Measurements from ENCODE around the gene RSRC1. TPM values are rescaled to one million over a fixed set of nuclear protein-coding genes. Genes with fewer than 3 reads are reported as not detected.

Gene RSRC1
- total RNA-seq, 2 experiments from 2014 or later: 44.9 to 61.6 TPM

GRCh38 chr3:158419820-158420653, 310.1 kb downstream of the RSRC1 start:
- Mint-ChIP-seq H3K27ac (no peak overlapping the region), H3K27me3 (no peaks in the 10 kb centered on the region), H3K9me3 (ENCODE audit: low read depth) (peaks cover 4% of the 10 kb centered on the region), H3K4me1 (peaks cover 10% of the 10 kb centered on the region), H3K4me3 (no peak overlapping the region), H3K36me3 (ENCODE audit: low read depth) (peaks cover 8% of the 10 kb centered on the region)
- ChIA-PET CTCF (no interaction called here), POLR2A (no interaction called here)
- ATAC-seq (no peak), DNase-seq (no peak)
- intact Hi-C loops (cut with DNase I, micrococcal nuclease): no loop called here

- ATAC-seq (peak; percentile 98), DNase-seq (no peak)
- intact Hi-C loops (cut with DNase I, micrococcal nuclease): no loop called here
- no peaks in the 10 kb centered on the region for H3K27me3 Mint-ChIP-seq
- no peak overlapping the region for H3K4me3 Mint-ChIP-seq
- H3K27ac Mint-ChIP-seq: no peak overlapping the region
- H3K36me3 Mint-ChIP-seq (ENCODE audit: low read depth): peaks cover 8% of the 10 kb centered on the region
- POLR2A ChIA-PET: interaction anchor here (0.6 kb wide), 1 partner anchor 150 kb away, joined by 3 read pairs; the partner anchor contains the start of gene MLF1
- peaks cover 10% of the 10 kb centered on the region for H3K4me1 Mint-ChIP-seq
- CTCF ChIA-PET: interaction anchor here (1.3 kb wide), 1 partner anchor 20 kb away, joined by 3 read pairs; no protein-coding TSS in a partner anchor
- H3K9me3 Mint-ChIP-seq (ENCODE audit: low read depth): peaks cover 4% of the 10 kb centered on the region
Measured at GRCh38 chr3:158420654-158421396, 310.9 kb downstream of the RSRC1 start.

- no peaks in the 10 kb centered on the region for H3K9me3 Mint-ChIP-seq (ENCODE audit: low read depth)
Measured at GRCh38 chr3:158430448-158430847, 320.6 kb downstream of the RSRC1 start.

GRCh38 chr3:158430968-158431367, 321.1 kb downstream of the RSRC1 start:
- Mint-ChIP-seq H3K27ac (no peak overlapping the region), H3K4me1 (no peaks in the 10 kb centered on the region), H3K36me3 (ENCODE audit: low read depth) (no peaks in the 10 kb centered on the region), H3K9me3 (ENCODE audit: low read depth) (no peaks in the 10 kb centered on the region), H3K27me3 (no peaks in the 10 kb centered on the region), H3K4me3 (no peak overlapping the region)
- ChIA-PET CTCF (interaction anchor here (0.7 kb wide), 1 partner anchor 823 kb away, joined by 3 read pairs; no protein-coding TSS in a partner anchor), POLR2A (no interaction called here)
- ATAC-seq (no peak), DNase-seq (no peak)
- intact Hi-C loops (cut with DNase I, micrococcal nuclease): loop anchor here (5.0 kb wide), 4 partner anchors 334 to 899 kb away; no protein-coding TSS in a partner anchor

More at GRCh38 chr3:158430448-158430847, 320.6 kb downstream of the RSRC1 start:
- Mint-ChIP-seq H3K4me3 (no peak overlapping the region), H3K36me3 (ENCODE audit: low read depth) (no peaks in the 10 kb centered on the region), H3K27ac (no peak overlapping the region), H3K27me3 (no peaks in the 10 kb centered on the region), H3K4me1 (no peaks in the 10 kb centered on the region)
- POLR2A ChIA-PET: no interaction called here
- no peak for DNase-seq
- ATAC-seq: no peak
- intact Hi-C loops (cut with DNase I, micrococcal nuclease): loop anchor here (5.0 kb wide), 4 partner anchors 333 to 898 kb away; no protein-coding TSS in a partner anchor
- CTCF ChIA-PET: interaction anchor here (0.7 kb wide), 1 partner anchor 823 kb away, joined by 3 read pairs; no protein-coding TSS in a partner anchor

GRCh38 chr3:158431829-158432228, 321.9 kb downstream of the RSRC1 start:
- no peak for ATAC-seq
- no peak overlapping the region for H3K27ac Mint-ChIP-seq
- H3K4me1 Mint-ChIP-seq: no peaks in the 10 kb centered on the region
- no peaks in the 10 kb centered on the region for H3K27me3 Mint-ChIP-seq
- DNase-seq: no peak
- no peaks in the 10 kb centered on the region for H3K36me3 Mint-ChIP-seq (ENCODE audit: low read depth)
- ChIA-PET CTCF (no interaction called here), POLR2A (no interaction called here)
- no peak overlapping the region for H3K4me3 Mint-ChIP-seq
- intact Hi-C loops (cut with DNase I, micrococcal nuclease): loop anchor here (5.0 kb wide), 4 partner anchors 335 to 900 kb away; no protein-coding TSS in a partner anchor
- no peaks in the 10 kb centered on the region for H3K9me3 Mint-ChIP-seq (ENCODE audit: low read depth)

- POLR2A ChIA-PET: no interaction called here
- H3K9me3 Mint-ChIP-seq (ENCODE audit: low read depth): no peaks in the 10 kb centered on the region
Measured at GRCh38 chr3:158434412-158435038, 324.6 kb downstream of the RSRC1 start.

GRCh38 chr3:158443632-158444031, 333.7 kb downstream of the RSRC1 start:
- peak overlapping the region; percentile 63 for H3K27ac Mint-ChIP-seq
- intact Hi-C loops (cut with DNase I, micrococcal nuclease): no loop called here
- H3K4me3 Mint-ChIP-seq: no peak overlapping the region
- ChIA-PET CTCF (interaction anchor here (1.0 to 1.4 kb wide), 3 partner anchors 9 to 201 kb away, joined by 3 to 5 read pairs (median 4); partner anchors contain the start of gene GFM1), POLR2A (no interaction called here)
- H3K4me1 Mint-ChIP-seq: peaks cover 11% of the 10 kb centered on the region
- peaks cover 11% of the 10 kb centered on the region for H3K36me3 Mint-ChIP-seq (ENCODE audit: low read depth)
- H3K9me3 Mint-ChIP-seq (ENCODE audit: low read depth): peaks cover 5% of the 10 kb centered on the region
- no peaks in the 10 kb centered on the region for H3K27me3 Mint-ChIP-seq
- DNase-seq (peak; percentile 9), ATAC-seq (peak; percentile 96)

More at GRCh38 chr3:158434412-158435038, 324.6 kb downstream of the RSRC1 start:
- Mint-ChIP-seq H3K4me1 (no peaks in the 10 kb centered on the region), H3K27ac (no peak overlapping the region), H3K4me3 (no peak overlapping the region), H3K27me3 (no peaks in the 10 kb centered on the region), H3K36me3 (ENCODE audit: low read depth) (no peaks in the 10 kb centered on the region)
- ATAC-seq: no peak
- intact Hi-C loops (cut with DNase I, micrococcal nuclease): loop anchor here (1.0 to 5.0 kb wide), 6 partner anchors 337 to 902 kb away; no protein-coding TSS in a partner anchor
- CTCF ChIA-PET: interaction anchor here (0.8 to 1.8 kb wide), 17 partner anchors 8 to 902 kb away, joined by 3 to 7 read pairs (median 4); partner anchors contain the start of gene RSRC1
- DNase-seq: peak; percentile 55

- Mint-ChIP-seq H3K27me3 (no peaks in the 10 kb centered on the region), H3K9me3 (ENCODE audit: low read depth) (peaks cover 4% of the 10 kb centered on the region), H3K36me3 (ENCODE audit: low read depth) (peaks cover 9% of the 10 kb centered on the region), H3K27ac (no peak overlapping the region), H3K4me3 (no peak overlapping the region), H3K4me1 (peaks cover 11% of the 10 kb centered on the region)
- POLR2A ChIA-PET: no interaction called here
- no peak for ATAC-seq
- intact Hi-C loops (cut with DNase I, micrococcal nuclease): no loop called here
- CTCF ChIA-PET: no interaction called here
- no peak for DNase-seq
Measured at GRCh38 chr3:158447408-158447807, 337.5 kb downstream of the RSRC1 start.

GRCh38 chr3:158451405-158452055, 341.6 kb downstream of the RSRC1 start:
- POLR2A ChIA-PET: no interaction called here
- no peak for DNase-seq
- ATAC-seq: no peak
- no peaks in the 10 kb centered on the region for H3K9me3 Mint-ChIP-seq (ENCODE audit: low read depth)
- no peak overlapping the region for H3K27ac Mint-ChIP-seq
- H3K4me3 Mint-ChIP-seq: no peak overlapping the region
- CTCF ChIA-PET: no interaction called here
- H3K36me3 Mint-ChIP-seq (ENCODE audit: low read depth): no peaks in the 10 kb centered on the region
- intact Hi-C loops (cut with DNase I, micrococcal nuclease): no loop called here
- H3K4me1 Mint-ChIP-seq: no peaks in the 10 kb centered on the region
- H3K27me3 Mint-ChIP-seq: no peaks in the 10 kb centered on the region

- ATAC-seq (no peak), DNase-seq (no peak)
- no peak overlapping the region for H3K4me3 Mint-ChIP-seq
- no peaks in the 10 kb centered on the region for H3K27me3 Mint-ChIP-seq
- POLR2A ChIA-PET: no interaction called here
- H3K9me3 Mint-ChIP-seq (ENCODE audit: low read depth): no peaks in the 10 kb centered on the region
- intact Hi-C loops (cut with DNase I, micrococcal nuclease): no loop called here
- no peak overlapping the region for H3K27ac Mint-ChIP-seq
- H3K4me1 Mint-ChIP-seq: no peaks in the 10 kb centered on the region
- CTCF ChIA-PET: no interaction called here
- no peaks in the 10 kb centered on the region for H3K36me3 Mint-ChIP-seq (ENCODE audit: low read depth)
Measured at GRCh38 chr3:158452334-158452733, 342.4 kb downstream of the RSRC1 start.

- CTCF ChIA-PET: no interaction called here
- no peaks in the 10 kb centered on the region for H3K27me3 Mint-ChIP-seq
- no peak for DNase-seq
- H3K36me3 Mint-ChIP-seq (ENCODE audit: low read depth): no peaks in the 10 kb centered on the region
- no peaks in the 10 kb centered on the region for H3K4me1 Mint-ChIP-seq
- POLR2A ChIA-PET: no interaction called here
- ATAC-seq: no peak
- intact Hi-C loops (cut with DNase I, micrococcal nuclease): no loop called here
- H3K4me3 Mint-ChIP-seq: no peak overlapping the region
- H3K27ac Mint-ChIP-seq: no peak overlapping the region
- no peaks in the 10 kb centered on the region for H3K9me3 Mint-ChIP-seq (ENCODE audit: low read depth)
Measured at GRCh38 chr3:158453004-158453403, 343.1 kb downstream of the RSRC1 start.

All from activated CD4-positive, alpha-beta T cell treated with anti-CD3 and anti-CD28 coated beads for 36 hours (primary cell).